ENCODE measurements around the gene MYH9. TPM values are rescaled to one million over a fixed set of nuclear protein-coding genes. Genes with fewer than 3 reads are reported as not detected.

Gene MYH9
- total and polyA plus RNA-seq, 2 experiments from 2014 or later = 140 to 188 TPM

GRCh38 chr22:36239150-36239400 lies 148.7 kb downstream of the MYH9 start:
- peak overlapping the region; percentile 42 for H2AFZ ChIP-seq
- H3K9me3 ChIP-seq (ENCODE audit: low read depth) = no peaks in the 10 kb centered on the region
- H3K4me2 ChIP-seq = peak overlapping the region; percentile 93
- peak overlapping the region; percentile 23 for H3K4me3 ChIP-seq
- peak overlapping the region; percentile 89 for H3K27ac ChIP-seq
- peaks cover 39% of the 10 kb centered on the region for H3K79me2 ChIP-seq
- H3K27me3 ChIP-seq = no peaks in the 10 kb centered on the region
- no peaks in the 10 kb centered on the region for H3K36me3 ChIP-seq (replicated peaks; ENCODE audit: insufficient read depth, low read depth)
- DNase-seq (ENCODE audit: low spot score) = no peak
- no peaks in the 10 kb centered on the region for H4K20me1 ChIP-seq (ENCODE audit: insufficient read depth, poor library complexity, severe bottlenecking)
- TF ChIP-seq EZH2 (IDR thresholded peaks at IDR 0.05; ENCODE audit: borderline replicate concordance) = no peak
- no peak for TF ChIP-seq EZH2phosphoT487 (IDR thresholded peaks at IDR 0.05; ENCODE audit: low read depth, severe bottlenecking, unreplicated experiment)
- no peak for TF ChIP-seq CTCF (IDR thresholded peaks at IDR 0.05; ENCODE audit: poor library complexity)
- no peaks in the 10 kb centered on the region for H3K9me2 ChIP-seq (replicated peaks; ENCODE audit: insufficient read depth)
- H3K4me1 ChIP-seq (ENCODE audit: insufficient read depth) = peaks cover 18% of the 10 kb centered on the region
- 25% methylated on average over 4 of the region's 4 CpGs for WGBS (ENCODE audit: low lambda C conversion rate, missing lambda C conversion rate)

GRCh38 chr22:36238373-36239149 lies 149.2 kb downstream of the MYH9 start:
- peak overlapping the region; percentile 23 for H3K4me3 ChIP-seq
- H3K9me2 ChIP-seq (replicated peaks; ENCODE audit: insufficient read depth) = no peaks in the 10 kb centered on the region
- peaks cover 39% of the 10 kb centered on the region for H3K79me2 ChIP-seq
- H3K4me1 ChIP-seq (ENCODE audit: insufficient read depth) = peaks cover 18% of the 10 kb centered on the region
- peak overlapping the region; percentile 42 for H2AFZ ChIP-seq
- TF ChIP-seq EZH2phosphoT487 (IDR thresholded peaks at IDR 0.05; ENCODE audit: low read depth, severe bottlenecking, unreplicated experiment) (no peak), CTCF (IDR thresholded peaks at IDR 0.05; ENCODE audit: poor library complexity) (no peak), EZH2 (IDR thresholded peaks at IDR 0.05; ENCODE audit: borderline replicate concordance) (no peak)
- DNase-seq (ENCODE audit: low spot score) = peak; percentile 37
- no peaks in the 10 kb centered on the region for H3K36me3 ChIP-seq (replicated peaks; ENCODE audit: insufficient read depth, low read depth)
- no peaks in the 10 kb centered on the region for H3K9me3 ChIP-seq (ENCODE audit: low read depth)
- H3K4me2 ChIP-seq = peak overlapping the region; percentile 93
- H3K27ac ChIP-seq = peak overlapping the region; percentile 89
- no peaks in the 10 kb centered on the region for H4K20me1 ChIP-seq (ENCODE audit: insufficient read depth, poor library complexity, severe bottlenecking)
- 52% methylated on average over 5 of the region's 5 CpGs for WGBS (ENCODE audit: low lambda C conversion rate, missing lambda C conversion rate)
- no peaks in the 10 kb centered on the region for H3K27me3 ChIP-seq

- Histone ChIP-seq H3K9me2 (replicated peaks; ENCODE audit: insufficient read depth) (no peaks in the 10 kb centered on the region), H3K4me2 (peak overlapping the region; percentile 93), H3K36me3 (replicated peaks; ENCODE audit: insufficient read depth, low read depth) (no peaks in the 10 kb centered on the region), H3K27me3 (no peaks in the 10 kb centered on the region), H3K79me2 (peaks cover 39% of the 10 kb centered on the region), H3K27ac (peak overlapping the region; percentile 89), H3K4me1 (ENCODE audit: insufficient read depth) (peaks cover 18% of the 10 kb centered on the region), H3K4me3 (no peak overlapping the region), H4K20me1 (ENCODE audit: insufficient read depth, poor library complexity, severe bottlenecking) (no peaks in the 10 kb centered on the region), H2AFZ (no peak overlapping the region), H3K9me3 (ENCODE audit: low read depth) (no peaks in the 10 kb centered on the region)
- TF ChIP-seq EZH2phosphoT487 (IDR thresholded peaks at IDR 0.05; ENCODE audit: low read depth, severe bottlenecking, unreplicated experiment) (no peak), CTCF (IDR thresholded peaks at IDR 0.05; ENCODE audit: poor library complexity) (no peak), EZH2 (IDR thresholded peaks at IDR 0.05; ENCODE audit: borderline replicate concordance) (no peak)
- WGBS (ENCODE audit: low lambda C conversion rate, missing lambda C conversion rate) = 91% methylated on average over 12 of the region's 12 CpGs
- DNase-seq (ENCODE audit: low spot score) = no peak
Observed at GRCh38 chr22:36237462-36238372, 150.1 kb downstream of the MYH9 start.

Data from hepatocyte (in vitro differentiated cells).